HFF-Myc (cell line): Measurements from ENCODE around the gene HIF1A.
A peak's percentile ranks its signal among the peaks of the same experiment; 100 is the strongest.
"Not testable (repeated sequence)": the region's sequence is repeated elsewhere in the genome, so short reads cannot be mapped to it uniquely, and the experiment has no call there.

Experiments used
- DNase-seq: peaks from one replicate; pipeline ENCODE4 v3.0.0-alpha.2; 2011; ENCODE audit warnings: low read depth; ENCODE audit errors: extremely low read depth
- H3K4me3 ChIP-seq: replicated peaks from 2 replicates; pipeline ENCODE4 v1.5.1; 2011; ENCODE audit warnings: low read depth, mild to moderate bottlenecking, control low read depth, low read length
- CTCF ChIP-seq: IDR thresholded peaks from 2 replicates; pipeline ENCODE4 v1.5.1; 2012; ENCODE audit warnings: mild to moderate bottlenecking, low read depth, low read length, control low read depth; ENCODE audit errors: missing control alignments

HIF1A gene

GRCh38 chr14:61751475-61751989 is 56.2 kb downstream of the HIF1A start:
- no peak for TF ChIP-seq CTCF
- peak overlapping the region; percentile 40 for H3K4me3 ChIP-seq
- DNase-seq, result no peak

GRCh38 chr14:61752626-61753025 is 57.3 kb downstream of the HIF1A start:
- TF ChIP-seq CTCF, result no peak
- H3K4me3 ChIP-seq, result no peak overlapping the region
- DNase-seq, result no peak

GRCh38 chr14:61753631-61754030 is 58.3 kb downstream of the HIF1A start:
- DNase-seq, result no peak
- H3K4me3 ChIP-seq, result no peak overlapping the region
- no peak for TF ChIP-seq CTCF

- DNase-seq, result no peak
- no peak for TF ChIP-seq CTCF
- no peak overlapping the region for H3K4me3 ChIP-seq
These were observed 59.5 kb downstream of the HIF1A start for GRCh38 chr14:61754627-61755381.

GRCh38 chr14:61755382-61755742 is 60.0 kb downstream of the HIF1A start:
- not testable (repeated sequence) for H3K4me3 ChIP-seq, DNase-seq

- no peak for DNase-seq
- H3K4me3 ChIP-seq, result no peak overlapping the region
- no peak for TF ChIP-seq CTCF
These were observed 60.8 kb downstream of the HIF1A start for GRCh38 chr14:61756135-61756534.

- TF ChIP-seq CTCF, result no peak
- DNase-seq, result no peak
- no peak overlapping the region for H3K4me3 ChIP-seq
These were observed 64.6 kb downstream of the HIF1A start for GRCh38 chr14:61759878-61760277.
